ENCODE measurements around the gene HELZ.
"Not testable (repeated sequence)": the region's sequence is repeated elsewhere in the genome, so short reads cannot be mapped to it uniquely, and the experiment has no call there.

Gene HELZ

GRCh38 chr17:67208232-67208631 lies 36.8 kb downstream of the HELZ start:
- TF ChIP-seq CTCF (IDR thresholded peaks at IDR 0.05; ENCODE audit: low read depth, low read length, missing control alignments): no peak
- H3K4me3 ChIP-seq (ENCODE audit: low read depth, low read length): no peak overlapping the region
- no peak for DNase-seq (ENCODE audit: low read depth)

GRCh38 chr17:67203818-67204217 lies 41.2 kb downstream of the HELZ start:
- DNase-seq (ENCODE audit: low read depth): no peak
- no peak for TF ChIP-seq CTCF (IDR thresholded peaks at IDR 0.05; ENCODE audit: low read depth, low read length, missing control alignments)
- no peak overlapping the region for H3K4me3 ChIP-seq (ENCODE audit: low read depth, low read length)

GRCh38 chr17:67202503-67202902 lies 42.5 kb downstream of the HELZ start:
- TF ChIP-seq CTCF (IDR thresholded peaks at IDR 0.05; ENCODE audit: low read depth, low read length, missing control alignments): no peak
- no peak for DNase-seq (ENCODE audit: low read depth)
- no peak overlapping the region for H3K4me3 ChIP-seq (ENCODE audit: low read depth, low read length)

- H3K4me3 ChIP-seq (ENCODE audit: low read depth, low read length): no peak overlapping the region
- DNase-seq (ENCODE audit: low read depth): no peak
- peak; percentile 54 for TF ChIP-seq CTCF (IDR thresholded peaks at IDR 0.05; ENCODE audit: low read depth, low read length, missing control alignments)
Measured at GRCh38 chr17:67200727-67201301, 44.2 kb downstream of the HELZ start.

GRCh38 chr17:67198131-67198530 lies 46.9 kb downstream of the HELZ start:
- no peak overlapping the region for H3K4me3 ChIP-seq (ENCODE audit: low read depth, low read length)

GRCh38 chr17:67197023-67197422 lies 48.0 kb downstream of the HELZ start:
- not testable (repeated sequence) for H3K4me3 ChIP-seq (ENCODE audit: low read depth, low read length); DNase-seq (ENCODE audit: low read depth)

More at GRCh38 chr17:67198131-67198530, 46.9 kb downstream of the HELZ start:
- no peak for TF ChIP-seq CTCF (IDR thresholded peaks at IDR 0.05; ENCODE audit: low read depth, low read length, missing control alignments)
- no peak for DNase-seq (ENCODE audit: low read depth)

- TF ChIP-seq CTCF (IDR thresholded peaks at IDR 0.05; ENCODE audit: low read depth, low read length, missing control alignments): no peak
- DNase-seq (ENCODE audit: low read depth): no peak
- no peak overlapping the region for H3K4me3 ChIP-seq (ENCODE audit: low read depth, low read length)
Measured at GRCh38 chr17:67196422-67196821, 48.6 kb downstream of the HELZ start.

Data from GM12864 (cell line).